Naive thymus-derived CD4-positive, alpha-beta T cell (primary cell): Measurements from ENCODE around the gene PTPRN2. TPM values are rescaled to one million over a fixed set of nuclear protein-coding genes. Genes with fewer than 3 reads are reported as not detected.

Source experiments
- ATAC-seq: fragments of 150-1000 bp; cut with Tn5 transposase; 2 replicates; pipeline ENCODE4 v1.10.0; 2021; ENCODE audit warnings: mild to moderate bottlenecking, moderate library complexity
- CTCF ChIA-PET: fragments of 350-600 bp; sonication (Branson Sonifier 250); formaldehyde crosslinking; loops from one replicate; lab custom pipeline; 2021; ENCODE audit warnings: antibody characterized with exemption; lab: Charles Lee
- POLR2A ChIA-PET: fragments of 350-600 bp; sonication (Branson Sonifier 250); formaldehyde crosslinking; loops from one replicate; lab custom pipeline; 2021; ENCODE audit warnings: antibody characterized with exemption, inconsistent platforms; lab: Charles Lee
- DNase-seq, 9 donors: peaks; one replicate each; pipeline versions ENCODE4 v3.0.0 to v3.0.0-alpha.2; 2020 to 2022; ENCODE audit warnings: mixed read lengths in 1 of 9
- H3K27ac ChIP-seq: one replicate; pipeline ENCODE4 v1.7.0; 2013; ENCODE audit warnings: mild to moderate bottlenecking, low read depth, low read length, moderate library complexity
- H3K27me3 ChIP-seq, 2 donors: one replicate each; pipeline ENCODE4 v1.7.0; 2013; ENCODE audit warnings: low read length in 2 of 2, mild to moderate bottlenecking in 2 of 2, moderate library complexity in 2 of 2; ENCODE audit not compliant: control insufficient read depth in 2 of 2, insufficient read depth in 2 of 2
- H3K36me3 ChIP-seq, 3 experiments: 1 replicate in 2 of 3; 2 replicates in 1 of 3; pipeline ENCODE4 v1.7.0; 2013; ENCODE audit warnings: low read length in 3 of 3, mild to moderate bottlenecking in 3 of 3, moderate library complexity in 1 of 3; ENCODE audit not compliant: insufficient read depth in 3 of 3, control insufficient read depth in 2 of 3
- H3K4me1 ChIP-seq, 2 donors: one replicate each; pipeline ENCODE4 v1.7.0; 2013; ENCODE audit warnings: low read length in 2 of 2, mild to moderate bottlenecking in 2 of 2, moderate library complexity in 1 of 2; ENCODE audit not compliant: control insufficient read depth in 2 of 2, insufficient read depth in 2 of 2
- H3K4me3 ChIP-seq: 2 replicates; pipeline ENCODE4 v1.7.0; 2013; ENCODE audit warnings: mild to moderate bottlenecking, low read length
- H3K9me3 ChIP-seq, 3 experiments: 1 replicate in 2 of 3; 2 replicates in 1 of 3; pipeline ENCODE4 v1.7.0; 2013; ENCODE audit warnings: low read length in 3 of 3; ENCODE audit not compliant: control insufficient read depth in 2 of 3
- H3K27ac Mint-ChIP-seq, 9 donors: one replicate each; pipeline ENCODE4 v1.8.0; 2020 to 2022; ENCODE audit warnings: mixed read lengths in 9 of 9, mild to moderate bottlenecking in 8 of 9, moderate library complexity in 5 of 9, inconsistent platforms in 2 of 9
- H3K27me3 Mint-ChIP-seq, 5 donors: one replicate each; pipeline ENCODE4 v1.8.0; 2021 to 2022; ENCODE audit warnings: mixed read lengths in 5 of 5, mild to moderate bottlenecking in 1 of 5
- H3K36me3 Mint-ChIP-seq, 5 donors: one replicate each; pipeline ENCODE4 v1.8.0; 2020 to 2022; ENCODE audit warnings: mixed read lengths in 5 of 5, mild to moderate bottlenecking in 3 of 5, inconsistent platforms in 1 of 5
- H3K4me1 Mint-ChIP-seq, 7 donors: one replicate each; pipeline ENCODE4 v1.8.0; 2020 to 2022; ENCODE audit warnings: mixed read lengths in 7 of 7, mild to moderate bottlenecking in 3 of 7, inconsistent platforms in 1 of 7
- H3K4me3 Mint-ChIP-seq, 10 donors: one replicate each; pipeline ENCODE4 v1.8.0; 2020 to 2022; ENCODE audit warnings: mild to moderate bottlenecking in 10 of 10, mixed read lengths in 10 of 10, moderate library complexity in 6 of 10, inconsistent platforms in 2 of 10
- H3K9me3 Mint-ChIP-seq, 11 donors: one replicate each; pipeline ENCODE4 v1.8.0; 2020 to 2022; ENCODE audit warnings: mixed read lengths in 11 of 11, mild to moderate bottlenecking in 4 of 11, inconsistent platforms in 1 of 11, moderate library complexity in 1 of 11
- intact Hi-C, 2 donors: fragments of 100-400 bp; cut with micrococcal nuclease; formaldehyde crosslinking; loops; one replicate each; pipeline ENCODE4 v1.15.1; 2023
- polyA plus RNA-seq, 2 donors: library from polyadenylated mRNA; unstranded; fragments of 300-500 nt; fragmentation: Illumina TruSeq; gene quantifications; one replicate each; pipeline ENCODE4 v1.2.3, GENCODE V29; 2021
- total RNA-seq, 6 experiments: library from RNA in 5 of 6; stranded (reverse) in 5 of 6; gene quantifications; 1 replicate in 5 of 6; 2 replicates in 1 of 6; pipeline ENCODE4 v1.2.3 and lab custom pipeline; 2021 to 2026

PTPRN2 gene
- total and polyA plus RNA-seq, 7 experiments from 2014 or later: 0.58 to 2.3 (median 1.4) TPM

- ATAC-seq (no peak), DNase-seq (no peak)
- no peaks in the 10 kb centered on the region for H3K9me3 ChIP-seq
- no peak overlapping the region for H3K27ac ChIP-seq
- CTCF ChIA-PET: no interaction called here
- H3K27me3 ChIP-seq: no peaks in the 10 kb centered on the region
- no peaks in the 10 kb centered on the region for H3K36me3 Mint-ChIP-seq
- no peak overlapping the region for H3K4me3 Mint-ChIP-seq
- H3K36me3 ChIP-seq: no peaks in the 10 kb centered on the region
- POLR2A ChIA-PET: no interaction called here
- no peaks in the 10 kb centered on the region for H3K4me1 ChIP-seq
- no peaks in the 10 kb centered on the region for H3K4me1 Mint-ChIP-seq
- H3K27me3 Mint-ChIP-seq: peaks cover 0 to 6% (median 0%) of the 10 kb centered on the region in 5 donors
- H3K4me3 ChIP-seq: no peak overlapping the region
- intact Hi-C loops: no loop called here
- H3K9me3 Mint-ChIP-seq: peaks cover 0 to 7% (median 0%) of the 10 kb centered on the region in 11 donors
- H3K27ac Mint-ChIP-seq: no peak overlapping the region
Measured at GRCh38 chr7:158530800-158531609, 56.6 kb downstream of the PTPRN2 start.

- DNase-seq (no peak), ATAC-seq (no peak)
- Mint-ChIP-seq H3K36me3 (no peaks in the 10 kb centered on the region), H3K9me3 (peaks cover 0 to 5% (median 0%) of the 10 kb centered on the region in 11 donors), H3K27me3 (peaks cover 0 to 12% (median 0%) of the 10 kb centered on the region in 5 donors), H3K4me3 (no peak overlapping the region), H3K27ac (no peak overlapping the region), H3K4me1 (no peaks in the 10 kb centered on the region)
- Histone ChIP-seq H3K36me3 (no peaks in the 10 kb centered on the region), H3K4me1 (no peaks in the 10 kb centered on the region), H3K27me3 (no peaks in the 10 kb centered on the region), H3K9me3 (no peaks in the 10 kb centered on the region), H3K27ac (no peak overlapping the region), H3K4me3 (no peak overlapping the region)
- POLR2A ChIA-PET: no interaction called here
- CTCF ChIA-PET: no interaction called here
- intact Hi-C loops: no loop called here
Measured at GRCh38 chr7:158529181-158530096, 58.2 kb downstream of the PTPRN2 start.

GRCh38 chr7:158527915-158528502 lies 59.6 kb downstream of the PTPRN2 start:
- H3K27me3 ChIP-seq: no peaks in the 10 kb centered on the region
- DNase-seq (no peak), ATAC-seq (no peak)
- POLR2A ChIA-PET: no interaction called here
- H3K4me3 ChIP-seq: no peak overlapping the region
- no peak overlapping the region for H3K27ac ChIP-seq
- no peaks in the 10 kb centered on the region for H3K4me1 Mint-ChIP-seq
- H3K36me3 ChIP-seq: no peaks in the 10 kb centered on the region
- no peaks in the 10 kb centered on the region for H3K36me3 Mint-ChIP-seq
- H3K4me1 ChIP-seq: no peaks in the 10 kb centered on the region
- peaks cover 0 to 12% (median 0%) of the 10 kb centered on the region in 5 donors for H3K27me3 Mint-ChIP-seq
- intact Hi-C loops: no loop called here
- no peak overlapping the region for H3K27ac Mint-ChIP-seq
- H3K9me3 Mint-ChIP-seq: peaks cover 0 to 1% (median 0%) of the 10 kb centered on the region in 11 donors
- H3K9me3 ChIP-seq: no peaks in the 10 kb centered on the region
- CTCF ChIA-PET: no interaction called here
- no peak overlapping the region for H3K4me3 Mint-ChIP-seq

- CTCF ChIA-PET: no interaction called here
- H3K9me3 Mint-ChIP-seq: peaks cover 0 to 3% (median 0%) of the 10 kb centered on the region in 11 donors
- H3K4me1 Mint-ChIP-seq: no peaks in the 10 kb centered on the region
- peaks cover 0 to 12% (median 0%) of the 10 kb centered on the region in 5 donors for H3K27me3 Mint-ChIP-seq
- Histone ChIP-seq H3K9me3 (no peaks in the 10 kb centered on the region), H3K4me1 (no peaks in the 10 kb centered on the region), H3K36me3 (no peaks in the 10 kb centered on the region), H3K27me3 (no peaks in the 10 kb centered on the region), H3K4me3 (no peak overlapping the region), H3K27ac (no peak overlapping the region)
- H3K36me3 Mint-ChIP-seq: no peaks in the 10 kb centered on the region
- H3K27ac Mint-ChIP-seq: no peak overlapping the region
- no peak for DNase-seq
- ATAC-seq: no peak
- POLR2A ChIA-PET: no interaction called here
- intact Hi-C loops: no loop called here
- H3K4me3 Mint-ChIP-seq: no peak overlapping the region
Measured at GRCh38 chr7:158527495-158527894, 60.1 kb downstream of the PTPRN2 start.

- ChIA-PET CTCF (no interaction called here), POLR2A (no interaction called here)
- Mint-ChIP-seq H3K9me3 (peaks cover 0 to 3% (median 0%) of the 10 kb centered on the region in 11 donors), H3K27ac (no peak overlapping the region), H3K4me3 (no peak overlapping the region), H3K4me1 (no peaks in the 10 kb centered on the region), H3K27me3 (peaks cover 0 to 12% (median 0%) of the 10 kb centered on the region in 5 donors), H3K36me3 (no peaks in the 10 kb centered on the region)
- intact Hi-C loops: no loop called here
- no peaks in the 10 kb centered on the region for H3K36me3 ChIP-seq
- H3K4me3 ChIP-seq: no peak overlapping the region
- H3K9me3 ChIP-seq: no peaks in the 10 kb centered on the region
- H3K27ac ChIP-seq: no peak overlapping the region
- DNase-seq: no peak
- no peak for ATAC-seq
- no peaks in the 10 kb centered on the region for H3K4me1 ChIP-seq
- no peaks in the 10 kb centered on the region for H3K27me3 ChIP-seq
Measured at GRCh38 chr7:158527038-158527437, 60.6 kb downstream of the PTPRN2 start.

GRCh38 chr7:158526531-158526930 lies 61.1 kb downstream of the PTPRN2 start:
- Mint-ChIP-seq H3K4me1 (no peaks in the 10 kb centered on the region), H3K27ac (no peak overlapping the region), H3K27me3 (peaks cover 0 to 12% (median 0%) of the 10 kb centered on the region in 5 donors), H3K4me3 (no peak overlapping the region), H3K36me3 (no peaks in the 10 kb centered on the region), H3K9me3 (peaks cover 0 to 3% (median 0%) of the 10 kb centered on the region in 11 donors)
- POLR2A ChIA-PET: no interaction called here
- DNase-seq (no peak), ATAC-seq (no peak)
- Histone ChIP-seq H3K4me1 (no peaks in the 10 kb centered on the region), H3K9me3 (no peaks in the 10 kb centered on the region), H3K4me3 (no peak overlapping the region), H3K27ac (no peak overlapping the region), H3K27me3 (no peaks in the 10 kb centered on the region), H3K36me3 (no peaks in the 10 kb centered on the region)
- intact Hi-C loops: no loop called here
- CTCF ChIA-PET: no interaction called here
